HepG2 (cell line): ENCODE measurements around the gene GSG1. TPM values are rescaled to one million over a fixed set of nuclear protein-coding genes. Genes with fewer than 3 reads are reported as not detected.

ENCODE experiments used
- BRCA1 ChIP-seq: sonication (generic); formaldehyde crosslinking; IDR thresholded peaks from 2 replicates; pipeline ENCODE4 v1.4.0; 2020; ENCODE audit warnings: missing genetic modification reagents
- CERS6 ChIP-seq: sonication (generic); formaldehyde crosslinking; IDR thresholded peaks from 2 replicates; pipeline ENCODE4 v1.5.0; 2020; ENCODE audit warnings: missing genetic modification reagents
- ELF3 ChIP-seq: IDR thresholded peaks from 2 replicates; pipeline ENCODE4 v1.6.1; 2016; ENCODE audit warnings: missing genetic modification reagents, missing compliant biosample characterization
- JUND ChIP-seq: sonication (generic); formaldehyde crosslinking; IDR thresholded peaks from 2 replicates; pipeline ENCODE4 v1.8.0; 2022; ENCODE audit warnings: mild to moderate bottlenecking, missing genetic modification reagents
- PRDM10 ChIP-seq: sonication (generic); formaldehyde crosslinking; IDR thresholded peaks from 2 replicates; pipeline ENCODE4 v1.4.0; 2020; ENCODE audit warnings: low read depth, missing genetic modification reagents
- SP1 ChIP-seq, 2 experiments: fragments of 450-650 bp in 1 of 2; sonication (generic) in 1 of 2; formaldehyde crosslinking in 1 of 2; IDR thresholded peaks; 2 replicates each; pipeline versions ENCODE4 v1.4.0 to v1.6.1; 2016 to 2020; ENCODE audit warnings: missing genetic modification reagents in 1 of 2
- TGIF2 ChIP-seq: IDR thresholded peaks from 2 replicates; pipeline ENCODE4 v1.6.1; 2016; ENCODE audit warnings: control low read depth, missing compliant biosample characterization
- THAP8 ChIP-seq: sonication (generic); formaldehyde crosslinking; IDR thresholded peaks from 2 replicates; pipeline ENCODE4 v1.5.1; 2020; ENCODE audit warnings: missing genetic modification reagents, mild to moderate bottlenecking, borderline replicate concordance
- XBP1 ChIP-seq: sonication (generic); formaldehyde crosslinking; IDR thresholded peaks from 2 replicates; pipeline ENCODE4 v1.5.0; 2020; ENCODE audit warnings: missing genetic modification reagents
- ZFP62 ChIP-seq: sonication (generic); formaldehyde crosslinking; IDR thresholded peaks from 2 replicates; pipeline ENCODE4 v1.4.0; 2020; ENCODE audit warnings: missing genetic modification reagents
- ZNF160 ChIP-seq: sonication (generic); formaldehyde crosslinking; IDR thresholded peaks from 2 replicates; pipeline ENCODE4 v1.8.0; 2022; ENCODE audit warnings: mild to moderate bottlenecking, inconsistent platforms, missing genetic modification reagents
- ZNF205 ChIP-seq: IDR thresholded peaks from 2 replicates; pipeline ENCODE4 v1.6.1; 2018; ENCODE audit warnings: missing biosample characterization, missing genetic modification reagents
- ZNF260 ChIP-seq: sonication (generic); formaldehyde crosslinking; IDR thresholded peaks from 2 replicates; pipeline ENCODE4 v1.4.0; 2020; ENCODE audit warnings: missing genetic modification reagents, low read depth, mild to moderate bottlenecking, borderline replicate concordance
- ZNF264 ChIP-seq: sonication (generic); formaldehyde crosslinking; IDR thresholded peaks from 2 replicates; pipeline ENCODE4 v1.4.0; 2020; ENCODE audit warnings: missing genetic modification reagents
- ZNF382 ChIP-seq: sonication (generic); formaldehyde crosslinking; IDR thresholded peaks from 2 replicates; pipeline ENCODE4 v1.5.0; 2020; ENCODE audit warnings: missing genetic modification reagents, mild to moderate bottlenecking, borderline replicate concordance
- ZNF441 ChIP-seq: sonication (generic); formaldehyde crosslinking; IDR thresholded peaks from 2 replicates; pipeline ENCODE4 v1.7.0; 2021; ENCODE audit warnings: missing genetic modification reagents, borderline replicate concordance
- ZNF792 ChIP-seq: IDR thresholded peaks from 2 replicates; pipeline ENCODE4 v1.6.1; 2016
- polyA plus RNA-seq, 8 experiments: library from polyadenylated mRNA; depleted of rRNA in 3 of 8; stranded (reverse) in 7 of 8; unstranded in 1 of 8; fragments of >200 nt; fragmentation: Illumina TruSeq in 4 of 8; extraction: Trizol in 4 of 8; gene quantifications; 2 replicates each; pipeline versions ENCODE4 v1.2.1 to v1.2.3, GENCODE V29; 2011 to 2016; ENCODE audit warnings: low read depth in 4 of 8, missing spikeins in 1 of 8, mixed read lengths in 1 of 8; ENCODE audit not compliant: insufficient read depth in 1 of 8
- total RNA-seq, 5 experiments: library from RNA; depleted of rRNA; stranded (reverse); fragments of >200 nt; fragmentation: Illumina TruSeq; extraction: Trizol; gene quantifications; 2 replicates each; pipeline ENCODE4 v1.2.3, GENCODE V29; 2016; ENCODE audit warnings: low read depth in 1 of 5
- TF ChIP-seq, protein P1 (sequence below): sonication (generic); formaldehyde crosslinking; IDR thresholded peaks from 2 replicates; pipeline ENCODE4 v1.4.0; 2020; ENCODE audit warnings: missing genetic modification reagents

The GSG1 gene
- total and polyA plus RNA-seq, 2 of the 13 experiments (the other 11 are each of a cell fraction or from before 2014, with no cell fraction given): not detected

DNA sequence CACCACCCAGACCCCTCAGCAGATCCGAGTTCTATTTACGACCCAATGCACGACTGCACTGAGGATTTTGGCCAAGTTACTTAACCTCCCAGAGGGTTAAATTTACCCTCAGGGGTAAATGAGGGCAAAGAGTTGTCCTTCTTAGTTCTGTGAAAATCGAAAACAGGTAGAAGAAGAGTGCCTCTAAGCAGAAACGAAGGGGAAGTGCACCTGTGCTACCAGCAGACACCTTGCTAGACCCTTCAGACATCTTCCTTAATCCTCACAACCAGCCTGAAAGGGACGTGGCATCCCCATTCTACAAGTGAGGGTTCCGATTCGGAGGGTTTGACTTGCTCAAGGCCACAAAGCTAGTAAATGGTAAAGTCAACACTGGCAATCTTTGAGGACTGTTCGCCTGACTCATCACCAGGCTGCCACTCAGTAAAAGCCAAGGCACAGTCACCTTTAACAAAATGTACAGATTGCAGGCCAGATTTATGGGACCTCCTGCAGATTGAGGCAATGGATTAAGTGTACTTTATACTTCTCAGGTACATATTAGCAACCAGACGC, 1.6 kb downstream of the GSG1 start (continued):
- TF ChIP-seq ZNF160 (CRISPR knock-in tag): no peak
- no peak for TF ChIP-seq ELF3 (CRISPR knock-in tag)
- TF ChIP-seq CERS6 (CRISPR knock-in tag): no peak
- TF ChIP-seq BRCA1 (CRISPR knock-in tag): no peak
- no peak for TF ChIP-seq ZNF382 (CRISPR knock-in tag)
- no peak for TF ChIP-seq ZNF441 (CRISPR knock-in tag)
- TF ChIP-seq PRDM10 (CRISPR knock-in tag): no peak
- TF ChIP-seq TGIF2 (CRISPR knock-in tag): no peak
- TF ChIP-seq, protein P1, sequence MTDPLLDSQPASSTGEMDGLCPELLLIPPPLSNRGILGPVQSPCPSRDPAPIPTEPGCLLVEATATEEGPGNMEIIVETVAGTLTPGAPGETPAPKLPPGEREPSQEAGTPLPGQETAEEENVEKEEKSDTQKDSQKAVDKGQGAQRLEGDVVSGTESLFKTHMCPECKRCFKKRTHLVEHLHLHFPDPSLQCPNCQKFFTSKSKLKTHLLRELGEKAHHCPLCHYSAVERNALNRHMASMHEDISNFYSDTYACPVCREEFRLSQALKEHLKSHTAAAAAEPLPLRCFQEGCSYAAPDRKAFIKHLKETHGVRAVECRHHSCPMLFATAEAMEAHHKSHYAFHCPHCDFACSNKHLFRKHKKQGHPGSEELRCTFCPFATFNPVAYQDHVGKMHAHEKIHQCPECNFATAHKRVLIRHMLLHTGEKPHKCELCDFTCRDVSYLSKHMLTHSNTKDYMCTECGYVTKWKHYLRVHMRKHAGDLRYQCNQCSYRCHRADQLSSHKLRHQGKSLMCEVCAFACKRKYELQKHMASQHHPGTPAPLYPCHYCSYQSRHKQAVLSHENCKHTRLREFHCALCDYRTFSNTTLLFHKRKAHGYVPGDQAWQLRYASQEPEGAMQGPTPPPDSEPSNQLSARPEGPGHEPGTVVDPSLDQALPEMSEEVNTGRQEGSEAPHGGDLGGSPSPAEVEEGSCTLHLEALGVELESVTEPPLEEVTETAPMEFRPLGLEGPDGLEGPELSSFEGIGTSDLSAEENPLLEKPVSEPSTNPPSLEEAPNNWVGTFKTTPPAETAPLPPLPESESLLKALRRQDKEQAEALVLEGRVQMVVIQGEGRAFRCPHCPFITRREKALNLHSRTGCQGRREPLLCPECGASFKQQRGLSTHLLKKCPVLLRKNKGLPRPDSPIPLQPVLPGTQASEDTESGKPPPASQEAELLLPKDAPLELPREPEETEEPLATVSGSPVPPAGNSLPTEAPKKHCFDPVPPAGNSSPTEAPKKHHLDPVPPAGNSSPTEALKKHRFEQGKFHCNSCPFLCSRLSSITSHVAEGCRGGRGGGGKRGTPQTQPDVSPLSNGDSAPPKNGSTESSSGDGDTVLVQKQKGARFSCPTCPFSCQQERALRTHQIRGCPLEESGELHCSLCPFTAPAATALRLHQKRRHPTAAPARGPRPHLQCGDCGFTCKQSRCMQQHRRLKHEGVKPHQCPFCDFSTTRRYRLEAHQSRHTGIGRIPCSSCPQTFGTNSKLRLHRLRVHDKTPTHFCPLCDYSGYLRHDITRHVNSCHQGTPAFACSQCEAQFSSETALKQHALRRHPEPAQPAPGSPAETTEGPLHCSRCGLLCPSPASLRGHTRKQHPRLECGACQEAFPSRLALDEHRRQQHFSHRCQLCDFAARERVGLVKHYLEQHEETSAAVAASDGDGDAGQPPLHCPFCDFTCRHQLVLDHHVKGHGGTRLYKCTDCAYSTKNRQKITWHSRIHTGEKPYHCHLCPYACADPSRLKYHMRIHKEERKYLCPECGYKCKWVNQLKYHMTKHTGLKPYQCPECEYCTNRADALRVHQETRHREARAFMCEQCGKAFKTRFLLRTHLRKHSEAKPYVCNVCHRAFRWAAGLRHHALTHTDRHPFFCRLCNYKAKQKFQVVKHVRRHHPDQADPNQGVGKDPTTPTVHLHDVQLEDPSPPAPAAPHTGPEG (CRISPR knock-in tag): no peak
- no peak for TF ChIP-seq ZNF260 (CRISPR knock-in tag)
- TF ChIP-seq XBP1 (CRISPR knock-in tag): no peak
- TF ChIP-seq THAP8 (CRISPR knock-in tag): no peak
- TF ChIP-seq ZFP62 (CRISPR knock-in tag): no peak
- no peak for TF ChIP-seq SP1 (IDR thresholded peaks at IDR 0.05)
- no peak for TF ChIP-seq SP1 (CRISPR knock-in tag; IDR thresholded peaks at IDR 0.05)
- 0 out of 2 replicates have a peak, but pooled peaks have one; percentile 13 for TF ChIP-seq JUND (CRISPR knock-in tag)
- TF ChIP-seq ZNF792 (CRISPR knock-in tag): no peak
- no peak for TF ChIP-seq ZNF264
- TF ChIP-seq ZNF205 (CRISPR knock-in tag): no peak
